DND-41 (cell line): Measurements from ENCODE around the gene MTA3.

Experiments
- ATAC-seq: fragments of 200-7000 bp; cut with Tn5 transposase; 3 replicates; pipeline ENCODE4 v1.9.1; 2021; ENCODE audit warnings: low read depth; ENCODE audit not compliant: insufficient read depth
- DNase-seq: peaks from one replicate; pipeline ENCODE4 v3.0.0-alpha.2; 2020
- H2AFZ ChIP-seq: 2 replicates; pipeline ENCODE4 v1.6.0; 2012; ENCODE audit warnings: low read depth, low read length
- H3K27ac ChIP-seq: 2 replicates; pipeline ENCODE4 v1.5.1; 2012; ENCODE audit warnings: low read length, inconsistent platforms
- H3K27me3 ChIP-seq: fragments of 200-600 bp; sonication (generic); 2 replicates; pipeline ENCODE4 v1.6.0; 2012; ENCODE audit warnings: low read length, mild to moderate bottlenecking, inconsistent platforms; ENCODE audit not compliant: insufficient read depth, poor library complexity
- H3K36me3 ChIP-seq: 2 replicates; pipeline ENCODE4 v1.5.1; 2012; ENCODE audit warnings: low read length, inconsistent platforms; ENCODE audit not compliant: insufficient read depth
- H3K4me1 ChIP-seq: 2 replicates; pipeline ENCODE4 v1.5.1; 2012; ENCODE audit warnings: mild to moderate bottlenecking, low read length; ENCODE audit not compliant: insufficient read depth
- H3K4me2 ChIP-seq: 2 replicates; pipeline ENCODE4 v1.6.0; 2012; ENCODE audit warnings: mild to moderate bottlenecking, moderate library complexity, low read length, inconsistent platforms; ENCODE audit not compliant: insufficient read depth
- H3K4me3 ChIP-seq, 2 experiments: fragments of 200-600 bp in 1 of 2; shearing (Covaris generic) in 1 of 2; 2 replicates each; pipeline ENCODE4 v1.5.1; 2012 to 2016; ENCODE audit warnings: inconsistent platforms in 2 of 2, low read length in 2 of 2, mild to moderate bottlenecking in 2 of 2, low read depth in 1 of 2, moderate library complexity in 1 of 2
- H3K79me2 ChIP-seq: 2 replicates; pipeline ENCODE4 v1.6.0; 2012; ENCODE audit warnings: low read length, inconsistent platforms; ENCODE audit not compliant: insufficient read depth
- H3K9ac ChIP-seq: 2 replicates; pipeline ENCODE4 v1.6.0; 2012; ENCODE audit warnings: low read depth, mild to moderate bottlenecking, inconsistent platforms, low read length, moderate library complexity
- H3K9me3 ChIP-seq: 2 replicates; pipeline ENCODE4 v1.5.1; 2012; ENCODE audit warnings: low read length, moderate library complexity, mild to moderate bottlenecking, inconsistent platforms; ENCODE audit not compliant: insufficient read depth, severe bottlenecking
- H4K20me1 ChIP-seq: 2 replicates; pipeline ENCODE4 v1.6.0; 2012; ENCODE audit warnings: low read length; ENCODE audit not compliant: insufficient read depth
- EZH2 ChIP-seq: IDR thresholded peaks from 3 replicates; pipeline ENCODE4 v1.6.1; 2012; ENCODE audit warnings: borderline replicate concordance, low read depth, mild to moderate bottlenecking, moderate library complexity, low read length, inconsistent platforms; ENCODE audit not compliant: severe bottlenecking
- TF ChIP-seq, protein P1 (sequence below): IDR thresholded peaks from 2 replicates; pipeline ENCODE4 v1.5.1; 2012; ENCODE audit warnings: borderline replicate concordance, low read length, moderate library complexity, mild to moderate bottlenecking; ENCODE audit not compliant: poor library complexity, severe bottlenecking; ENCODE audit errors: extremely low read depth

The MTA3 gene

GRCh38 chr2:42663106-42663780, 94.8 kb downstream of the MTA3 start:
- Histone ChIP-seq H3K9me3 (no peaks in the 10 kb centered on the region), H3K4me3 (no peak overlapping the region), H3K36me3 (peaks cover 35% of the 10 kb centered on the region), H3K79me2 (0 out of 2 replicates have a peak, but pooled peaks cover 5% of the 10 kb centered on the region), H2AFZ (no peak overlapping the region), H3K27ac (no peak overlapping the region), H3K27me3 (no peaks in the 10 kb centered on the region), H3K4me1 (no peaks in the 10 kb centered on the region), H3K9ac (no peak overlapping the region), H3K4me2 (no peak overlapping the region), H4K20me1 (peaks cover 4% of the 10 kb centered on the region; the same call in 1 of the 2 replicates)
- TF ChIP-seq EZH2 = no peak
- TF ChIP-seq, protein P1, sequence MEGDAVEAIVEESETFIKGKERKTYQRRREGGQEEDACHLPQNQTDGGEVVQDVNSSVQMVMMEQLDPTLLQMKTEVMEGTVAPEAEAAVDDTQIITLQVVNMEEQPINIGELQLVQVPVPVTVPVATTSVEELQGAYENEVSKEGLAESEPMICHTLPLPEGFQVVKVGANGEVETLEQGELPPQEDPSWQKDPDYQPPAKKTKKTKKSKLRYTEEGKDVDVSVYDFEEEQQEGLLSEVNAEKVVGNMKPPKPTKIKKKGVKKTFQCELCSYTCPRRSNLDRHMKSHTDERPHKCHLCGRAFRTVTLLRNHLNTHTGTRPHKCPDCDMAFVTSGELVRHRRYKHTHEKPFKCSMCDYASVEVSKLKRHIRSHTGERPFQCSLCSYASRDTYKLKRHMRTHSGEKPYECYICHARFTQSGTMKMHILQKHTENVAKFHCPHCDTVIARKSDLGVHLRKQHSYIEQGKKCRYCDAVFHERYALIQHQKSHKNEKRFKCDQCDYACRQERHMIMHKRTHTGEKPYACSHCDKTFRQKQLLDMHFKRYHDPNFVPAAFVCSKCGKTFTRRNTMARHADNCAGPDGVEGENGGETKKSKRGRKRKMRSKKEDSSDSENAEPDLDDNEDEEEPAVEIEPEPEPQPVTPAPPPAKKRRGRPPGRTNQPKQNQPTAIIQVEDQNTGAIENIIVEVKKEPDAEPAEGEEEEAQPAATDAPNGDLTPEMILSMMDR = peak; percentile 95
- peak; percentile 70 for DNase-seq
- ATAC-seq = peak; percentile 96

DNA sequence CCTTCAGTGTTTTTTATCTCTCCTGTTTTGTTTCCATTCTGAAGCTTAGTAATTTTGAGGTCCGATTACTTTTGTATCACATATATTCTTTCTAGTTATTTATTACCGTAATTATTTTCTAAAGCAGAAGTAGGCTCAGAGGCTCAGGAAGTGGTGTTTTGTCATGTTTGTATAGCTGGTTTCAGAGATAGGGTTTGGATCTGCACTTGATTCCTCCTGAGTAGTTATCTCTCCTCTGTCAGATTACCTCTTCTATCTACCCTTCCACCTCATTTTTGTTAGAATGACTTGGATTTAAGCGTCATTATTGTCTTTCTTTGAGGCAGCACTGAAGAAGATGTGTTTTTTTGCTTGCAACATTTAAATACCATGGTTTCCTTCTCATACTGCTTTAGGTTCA, 95.4 kb downstream of the MTA3 start:
- ATAC-seq (no peak), DNase-seq (no peak)
- Histone ChIP-seq H3K9me3 (no peaks in the 10 kb centered on the region), H2AFZ (no peak overlapping the region), H4K20me1 (peaks cover 4% of the 10 kb centered on the region; the same call in 1 of the 2 replicates), H3K4me1 (no peaks in the 10 kb centered on the region), H3K27me3 (no peaks in the 10 kb centered on the region), H3K4me3 (no peak overlapping the region), H3K79me2 (0 out of 2 replicates have a peak, but pooled peaks cover 5% of the 10 kb centered on the region), H3K9ac (no peak overlapping the region), H3K36me3 (peaks cover 32% of the 10 kb centered on the region), H3K4me2 (no peak overlapping the region), H3K27ac (no peak overlapping the region)
- no peak for TF ChIP-seq EZH2
- TF ChIP-seq, protein P1 = no peak

- no peak overlapping the region for H3K9ac ChIP-seq
- no peak overlapping the region for H3K27ac ChIP-seq
- peaks cover 6% of the 10 kb centered on the region; the same call in 1 of the 2 replicates for H3K79me2 ChIP-seq
- no peak for ATAC-seq
- no peaks in the 10 kb centered on the region for H3K9me3 ChIP-seq
- no peak overlapping the region for H3K4me3 ChIP-seq
- peaks cover 19% of the 10 kb centered on the region for H3K36me3 ChIP-seq
- peaks cover 2% of the 10 kb centered on the region; the same call in 1 of the 2 replicates for H4K20me1 ChIP-seq
- no peaks in the 10 kb centered on the region for H3K27me3 ChIP-seq
- no peaks in the 10 kb centered on the region for H3K4me1 ChIP-seq
- H3K4me2 ChIP-seq = no peak overlapping the region
- no peak overlapping the region for H2AFZ ChIP-seq
- no peak for DNase-seq
- TF ChIP-seq, protein P1 = no peak
- TF ChIP-seq EZH2 = no peak
These were observed 105.7 kb downstream of the MTA3 start for GRCh38 chr2:42673989-42674579.
